HepG2 (cell line): ENCODE measurements around the gene FGFR1OP2. TPM values are rescaled to one million over a fixed set of nuclear protein-coding genes. Genes with fewer than 3 reads are reported as not detected.

Experiments
- CC2D1A ChIP-seq: sonication (generic); formaldehyde crosslinking; IDR thresholded peaks from 2 replicates; pipeline ENCODE4 v1.8.1; 2023; ENCODE audit warnings: mild to moderate bottlenecking, missing genetic modification reagents
- GABPA ChIP-seq, 2 experiments: IDR thresholded peaks; 2 replicates each; pipeline ENCODE4 v1.6.1; 2011 to 2016; ENCODE audit warnings: low read depth in 2 of 2, low read length in 1 of 2, missing biosample characterization in 1 of 2, missing genetic modification characterization in 1 of 2
- MEF2D ChIP-seq: sonication (generic); formaldehyde crosslinking; IDR thresholded peaks from 2 replicates; pipeline ENCODE4 v1.5.1; 2020; ENCODE audit warnings: mild to moderate bottlenecking, missing genetic modification reagents
- MLLT10 ChIP-seq: sonication (generic); formaldehyde crosslinking; IDR thresholded peaks from 2 replicates; pipeline ENCODE4 v1.4.0; 2020; ENCODE audit warnings: missing genetic modification reagents
- NFYC ChIP-seq: IDR thresholded peaks from 2 replicates; pipeline ENCODE4 v1.6.1; 2016; ENCODE audit warnings: missing genetic modification reagents, missing compliant biosample characterization
- PHF8 ChIP-seq: sonication (generic); formaldehyde crosslinking; IDR thresholded peaks from 2 replicates; pipeline ENCODE4 v1.5.0; 2020; ENCODE audit warnings: missing genetic modification reagents
- POGK ChIP-seq: sonication (generic); formaldehyde crosslinking; conservative IDR thresholded peaks from 2 replicates; pipeline ENCODE4 v1.8.0; 2022; ENCODE audit warnings: mild to moderate bottlenecking, moderate library complexity, missing genetic modification reagents
- RAD21 ChIP-seq: fragments of 450-650 bp; formaldehyde crosslinking; IDR thresholded peaks from 2 replicates; pipeline ENCODE4 v1.5.0; 2020; ENCODE audit warnings: mild to moderate bottlenecking
- SOX13 ChIP-seq, 3 experiments: fragments of 450-650 bp in 1 of 3; sonication (generic) in 1 of 3; formaldehyde crosslinking in 1 of 3; IDR thresholded peaks in 2 of 3; conservative IDR thresholded peaks in 1 of 3; 2 replicates each; pipeline versions ENCODE4 v1.5.0 to v1.6.1; 2016 to 2020; ENCODE audit warnings: antibody characterized with exemption in 1 of 3, mild to moderate bottlenecking in 1 of 3, missing compliant biosample characterization in 1 of 3, missing genetic modification reagents in 1 of 3, moderate library complexity in 1 of 3
- SUZ12 ChIP-seq: fragments of 150-350 bp; IDR thresholded peaks from 2 replicates; pipeline ENCODE4 v1.6.1; 2014; ENCODE audit warnings: low read depth, low read length
- ZMYM2 ChIP-seq: sonication (generic); formaldehyde crosslinking; IDR thresholded peaks from 2 replicates; pipeline ENCODE4 v1.8.0; 2022; ENCODE audit warnings: mild to moderate bottlenecking, missing genetic modification reagents
- ZNF180 ChIP-seq: sonication (generic); formaldehyde crosslinking; IDR thresholded peaks from 2 replicates; pipeline ENCODE4 v1.4.0; 2020; ENCODE audit warnings: low read depth, missing genetic modification reagents, borderline replicate concordance
- ZNF281 ChIP-seq: sonication (generic); formaldehyde crosslinking; IDR thresholded peaks from 2 replicates; pipeline ENCODE4 v1.4.0; 2020; ENCODE audit warnings: missing genetic modification reagents, borderline replicate concordance
- ZNF3 ChIP-seq: IDR thresholded peaks from 2 replicates; pipeline ENCODE4 v1.7.0; 2017; ENCODE audit warnings: inconsistent platforms
- ZNF44 ChIP-seq: sonication (generic); formaldehyde crosslinking; IDR thresholded peaks from 2 replicates; pipeline ENCODE4 v1.5.1; 2020; ENCODE audit warnings: mild to moderate bottlenecking, missing genetic modification reagents
- ZNF567 ChIP-seq: sonication (generic); formaldehyde crosslinking; IDR thresholded peaks from 2 replicates; pipeline ENCODE4 v1.8.1; 2023; ENCODE audit warnings: mild to moderate bottlenecking, missing genetic modification reagents, borderline replicate concordance
- ZNF614 ChIP-seq: IDR thresholded peaks from 2 replicates; pipeline ENCODE4 v1.6.1; 2018; ENCODE audit warnings: missing biosample characterization, missing genetic modification reagents, inconsistent platforms, borderline replicate concordance
- ZNF746 ChIP-seq: sonication (generic); formaldehyde crosslinking; IDR thresholded peaks from 2 replicates; pipeline ENCODE4 v1.8.0; 2022; ENCODE audit warnings: mild to moderate bottlenecking, missing genetic modification reagents
- polyA plus RNA-seq, 8 experiments: library from polyadenylated mRNA; depleted of rRNA in 3 of 8; stranded (reverse) in 7 of 8; unstranded in 1 of 8; fragments of >200 nt; fragmentation: Illumina TruSeq in 4 of 8; extraction: Trizol in 4 of 8; gene quantifications; 2 replicates each; pipeline versions ENCODE4 v1.2.1 to v1.2.3, GENCODE V29; 2011 to 2016; ENCODE audit warnings: low read depth in 4 of 8, missing spikeins in 1 of 8, mixed read lengths in 1 of 8; ENCODE audit not compliant: insufficient read depth in 1 of 8
- total RNA-seq, 5 experiments: library from RNA; depleted of rRNA; stranded (reverse); fragments of >200 nt; fragmentation: Illumina TruSeq; extraction: Trizol; gene quantifications; 2 replicates each; pipeline ENCODE4 v1.2.3, GENCODE V29; 2016; ENCODE audit warnings: low read depth in 1 of 5
- TF ChIP-seq, protein P1 (sequence below): sonication (generic); formaldehyde crosslinking; IDR thresholded peaks from 2 replicates; pipeline ENCODE4 v1.8.1; 2023; ENCODE audit warnings: mild to moderate bottlenecking, missing genetic modification reagents
- TF ChIP-seq, protein P2 (sequence below): sonication (generic); formaldehyde crosslinking; IDR thresholded peaks from 2 replicates; pipeline ENCODE4 v1.5.0; 2020; ENCODE audit warnings: missing genetic modification reagents
- TF ChIP-seq, protein P3 (sequence below): sonication (generic); formaldehyde crosslinking; IDR thresholded peaks from 2 replicates; pipeline ENCODE4 v1.8.0; 2022; ENCODE audit warnings: missing genetic modification reagents, mild to moderate bottlenecking, borderline replicate concordance

FGFR1OP2 gene
- total and polyA plus RNA-seq, 2 of the 13 experiments (the other 11 are each of a cell fraction or from before 2014, with no cell fraction given): 18.3 to 38.1 TPM

GRCh38 chr12:26937863-26938700, at the start of gene FGFR1OP2, which contains the start of gene INTS13 (continued):
- TF ChIP-seq MLLT10 (CRISPR knock-in tag): no peak
- TF ChIP-seq, protein P1, sequence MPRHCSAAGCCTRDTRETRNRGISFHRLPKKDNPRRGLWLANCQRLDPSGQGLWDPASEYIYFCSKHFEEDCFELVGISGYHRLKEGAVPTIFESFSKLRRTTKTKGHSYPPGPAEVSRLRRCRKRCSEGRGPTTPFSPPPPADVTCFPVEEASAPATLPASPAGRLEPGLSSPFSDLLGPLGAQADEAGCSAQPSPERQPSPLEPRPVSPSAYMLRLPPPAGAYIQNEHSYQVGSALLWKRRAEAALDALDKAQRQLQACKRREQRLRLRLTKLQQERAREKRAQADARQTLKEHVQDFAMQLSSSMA (CRISPR knock-in tag): no peak
- TF ChIP-seq ZNF614: peak; percentile 10; the same call in 1 of the 2 replicates
- TF ChIP-seq ZNF3 (CRISPR knock-in tag): no peak
- TF ChIP-seq ZMYM2 (CRISPR knock-in tag): no peak
- peak; percentile 74; the same call in 1 of the 2 replicates for TF ChIP-seq ZNF281 (CRISPR knock-in tag)
- no peak for TF ChIP-seq CC2D1A (CRISPR knock-in tag)
- no peak; the same call in 1 of the 2 replicates for TF ChIP-seq POGK (CRISPR knock-in tag)
- TF ChIP-seq SOX13 (IDR thresholded peaks at IDR 0.05): no peak
- no peak for TF ChIP-seq SOX13 (CRISPR knock-in tag; conservative IDR thresholded peaks at IDR 0.05 in 1 of 2, IDR thresholded peaks at IDR 0.05 in 1 of 2)
- 0 out of 2 replicates have a peak, but pooled peaks have one; percentile 19 for TF ChIP-seq RAD21
- TF ChIP-seq ZNF44 (CRISPR knock-in tag): peak; percentile 34
- TF ChIP-seq, protein P2, sequence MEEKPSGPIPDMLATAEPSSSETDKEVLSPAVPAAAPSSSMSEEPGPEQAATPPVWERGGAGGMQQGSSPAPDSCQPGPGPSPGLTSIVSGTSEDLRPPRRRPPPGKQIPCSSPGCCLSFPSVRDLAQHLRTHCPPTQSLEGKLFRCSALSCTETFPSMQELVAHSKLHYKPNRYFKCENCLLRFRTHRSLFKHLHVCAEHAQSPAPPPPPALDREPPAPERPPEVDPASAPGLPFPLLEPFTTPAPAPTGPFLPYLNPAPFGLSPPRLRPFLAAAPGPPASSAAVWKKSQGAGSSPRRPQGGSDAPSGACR: no peak
- 0 out of 2 replicates have a peak, but pooled peaks have one; percentile 68 for TF ChIP-seq ZNF567 (CRISPR knock-in tag)
- TF ChIP-seq PHF8: peak; percentile 88
- peak; percentile 45; the same call in 1 of the 2 replicates for TF ChIP-seq NFYC
- TF ChIP-seq, protein P3, sequence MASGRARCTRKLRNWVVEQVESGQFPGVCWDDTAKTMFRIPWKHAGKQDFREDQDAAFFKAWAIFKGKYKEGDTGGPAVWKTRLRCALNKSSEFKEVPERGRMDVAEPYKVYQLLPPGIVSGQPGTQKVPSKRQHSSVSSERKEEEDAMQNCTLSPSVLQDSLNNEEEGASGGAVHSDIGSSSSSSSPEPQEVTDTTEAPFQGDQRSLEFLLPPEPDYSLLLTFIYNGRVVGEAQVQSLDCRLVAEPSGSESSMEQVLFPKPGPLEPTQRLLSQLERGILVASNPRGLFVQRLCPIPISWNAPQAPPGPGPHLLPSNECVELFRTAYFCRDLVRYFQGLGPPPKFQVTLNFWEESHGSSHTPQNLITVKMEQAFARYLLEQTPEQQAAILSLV (CRISPR knock-in tag): peak; percentile 80
- TF ChIP-seq ZNF746 (CRISPR knock-in tag): no peak; the same call in 1 of the 2 replicates
- TF ChIP-seq MEF2D (CRISPR knock-in tag): no peak
- no peak for TF ChIP-seq SUZ12
- no peak for TF ChIP-seq ZNF180
- no peak for TF ChIP-seq GABPA (IDR thresholded peaks at IDR 0.05; ENCODE audit: low read depth, low read length)
- TF ChIP-seq GABPA (CRISPR knock-in tag; IDR thresholded peaks at IDR 0.05; ENCODE audit: low read depth): peak; percentile 60
